GM12872 (cell line): ENCODE measurements around the gene TBX21.

Source experiments
- TF ChIP-seq, protein P1 (sequence below): IDR thresholded peaks from 3 replicates; pipeline ENCODE4 v1.5.1; 2011; ENCODE audit warnings: low read depth, mild to moderate bottlenecking, low read length, moderate library complexity; ENCODE audit not compliant: insufficient read depth

The TBX21 gene

DNA sequence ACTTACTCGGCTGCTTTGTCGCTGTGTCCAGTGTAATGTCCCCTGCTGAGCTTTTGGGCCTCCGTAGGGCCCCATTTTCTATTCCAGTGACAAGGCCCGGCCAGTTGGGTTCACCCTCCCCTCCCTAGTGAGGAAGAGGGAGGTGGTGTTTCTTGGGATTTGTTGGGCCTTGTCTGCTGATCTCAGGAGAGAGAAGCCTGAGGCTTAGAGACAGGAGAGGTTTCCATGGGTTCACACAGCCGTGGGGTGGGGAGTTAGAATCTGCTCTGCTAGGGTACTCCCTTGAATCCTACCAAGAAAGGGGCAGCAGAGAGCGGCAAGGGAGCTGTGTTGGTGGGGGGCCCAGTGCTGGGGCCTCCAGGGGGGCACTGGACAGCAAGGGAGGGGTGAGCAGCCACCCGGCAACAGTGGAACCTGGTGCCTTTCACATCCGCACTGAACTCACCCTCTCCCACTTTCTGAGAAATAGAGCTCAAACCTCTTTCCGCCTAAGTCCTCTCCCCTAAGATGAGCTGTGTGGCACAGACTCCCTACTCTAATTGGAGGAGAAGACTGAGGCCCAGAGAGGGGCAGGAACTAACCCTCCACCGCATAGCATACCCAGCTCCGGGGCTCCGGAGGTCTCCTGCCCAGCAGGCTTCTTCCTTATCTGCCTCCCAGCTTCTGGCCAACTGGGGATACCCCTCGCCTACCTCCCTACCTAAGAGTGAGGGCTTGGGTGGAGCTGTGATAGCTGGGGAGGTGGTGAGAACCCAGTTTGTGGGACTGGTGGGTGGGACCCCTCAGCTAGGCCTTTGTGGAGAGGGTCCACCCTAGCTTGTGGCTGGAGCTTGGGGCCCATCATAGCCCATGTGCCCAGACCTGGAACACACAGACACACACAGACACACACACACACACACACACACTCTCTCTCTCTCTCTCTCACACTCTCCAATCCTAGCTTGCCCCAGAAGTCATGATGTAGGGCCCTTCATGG is 32.3 kb upstream of the TBX21 start:
- TF ChIP-seq, protein P1, sequence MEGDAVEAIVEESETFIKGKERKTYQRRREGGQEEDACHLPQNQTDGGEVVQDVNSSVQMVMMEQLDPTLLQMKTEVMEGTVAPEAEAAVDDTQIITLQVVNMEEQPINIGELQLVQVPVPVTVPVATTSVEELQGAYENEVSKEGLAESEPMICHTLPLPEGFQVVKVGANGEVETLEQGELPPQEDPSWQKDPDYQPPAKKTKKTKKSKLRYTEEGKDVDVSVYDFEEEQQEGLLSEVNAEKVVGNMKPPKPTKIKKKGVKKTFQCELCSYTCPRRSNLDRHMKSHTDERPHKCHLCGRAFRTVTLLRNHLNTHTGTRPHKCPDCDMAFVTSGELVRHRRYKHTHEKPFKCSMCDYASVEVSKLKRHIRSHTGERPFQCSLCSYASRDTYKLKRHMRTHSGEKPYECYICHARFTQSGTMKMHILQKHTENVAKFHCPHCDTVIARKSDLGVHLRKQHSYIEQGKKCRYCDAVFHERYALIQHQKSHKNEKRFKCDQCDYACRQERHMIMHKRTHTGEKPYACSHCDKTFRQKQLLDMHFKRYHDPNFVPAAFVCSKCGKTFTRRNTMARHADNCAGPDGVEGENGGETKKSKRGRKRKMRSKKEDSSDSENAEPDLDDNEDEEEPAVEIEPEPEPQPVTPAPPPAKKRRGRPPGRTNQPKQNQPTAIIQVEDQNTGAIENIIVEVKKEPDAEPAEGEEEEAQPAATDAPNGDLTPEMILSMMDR: no peak

DNA sequence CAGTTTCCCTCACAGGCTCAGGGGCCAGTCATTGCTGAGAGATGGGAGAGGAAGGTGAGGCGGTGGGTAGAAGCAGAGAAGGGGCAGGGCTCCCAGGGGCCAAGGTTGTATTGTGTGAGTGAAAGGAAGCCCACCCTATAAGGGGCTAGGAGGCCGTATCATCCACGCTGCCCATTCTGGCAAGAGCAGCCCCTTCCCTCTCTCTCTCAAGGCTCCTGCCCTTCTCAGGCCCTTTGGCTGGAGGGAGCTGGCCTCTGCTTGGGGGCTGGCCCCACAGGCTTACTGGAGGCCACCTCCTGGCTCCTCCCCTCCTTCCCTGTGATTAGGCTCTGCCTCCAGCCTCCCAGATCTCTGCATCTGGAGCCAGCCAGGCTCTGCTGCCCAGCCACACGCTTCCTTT is 31.4 kb upstream of the TBX21 start:
- TF ChIP-seq, protein P1: no peak

DNA sequence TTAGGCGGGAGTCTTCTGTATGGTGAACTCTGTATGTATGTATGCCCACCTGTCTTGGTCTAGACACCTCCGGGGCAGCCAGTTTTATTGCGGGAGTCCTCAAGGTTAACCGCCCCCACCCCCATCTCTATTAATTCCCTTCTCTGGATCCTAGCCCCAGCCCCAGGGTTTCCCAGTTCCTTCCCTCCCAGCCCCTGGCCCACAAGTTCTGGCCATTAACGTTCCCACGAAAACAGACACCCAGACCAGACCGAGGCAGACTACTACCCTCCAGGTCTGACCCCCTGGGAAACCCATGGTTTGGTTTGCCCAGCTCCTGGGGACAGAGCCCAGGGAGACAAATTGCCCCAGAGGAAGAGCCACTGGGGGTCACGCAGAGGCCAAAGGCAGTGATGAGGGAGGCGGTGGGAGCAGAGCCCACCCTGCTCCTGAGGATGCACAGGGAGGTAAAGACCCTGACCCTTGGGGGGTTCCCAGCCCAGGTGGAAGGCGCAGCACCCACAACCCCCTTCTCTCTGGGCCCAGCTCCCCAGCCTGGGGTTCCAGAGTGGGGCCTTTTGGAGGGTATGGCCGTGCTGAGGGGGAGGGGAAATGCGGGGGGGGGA is 30.5 kb upstream of the TBX21 start:
- TF ChIP-seq, protein P1: no peak

DNA sequence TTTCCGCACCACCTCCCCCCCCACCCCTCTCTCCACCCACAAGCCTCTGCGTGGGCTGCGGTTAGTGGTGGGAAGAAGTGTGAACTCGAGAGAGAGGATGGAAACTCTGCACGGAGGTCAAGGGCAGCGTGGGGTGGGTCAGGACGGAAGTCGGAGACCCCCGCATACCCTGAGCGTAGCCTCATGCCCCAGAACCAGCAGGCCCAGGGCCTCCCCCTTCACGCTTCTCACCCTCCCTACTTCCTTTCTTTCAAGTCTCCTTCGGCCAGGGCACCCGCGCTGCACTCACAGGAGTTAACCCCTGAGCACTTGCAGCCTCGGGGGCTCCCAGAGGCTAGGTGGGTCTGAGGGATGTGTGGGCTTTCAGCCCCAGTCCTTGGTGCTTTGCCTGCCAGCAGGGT is 29.8 kb upstream of the TBX21 start:
- TF ChIP-seq, protein P1: no peak

DNA sequence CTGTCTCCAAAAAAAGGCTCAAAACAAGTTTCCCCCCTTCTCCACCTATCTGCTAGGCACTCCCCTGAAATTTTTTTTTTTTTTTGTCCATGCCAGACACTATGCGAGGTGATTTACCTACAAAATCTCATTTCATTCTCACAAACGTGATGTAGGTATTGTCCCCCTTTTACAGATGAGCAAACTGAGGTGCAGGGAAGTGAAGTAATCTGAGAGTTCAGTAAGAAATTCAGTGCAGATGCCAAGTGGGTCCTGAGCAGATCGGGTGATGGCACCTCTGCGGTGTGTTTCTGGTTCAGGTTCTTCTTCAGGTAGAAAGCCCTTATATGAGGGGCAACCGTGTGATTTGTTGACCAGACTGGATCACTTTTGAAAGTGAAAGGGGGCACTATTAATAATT is 29.4 kb upstream of the TBX21 start:
- TF ChIP-seq, protein P1: no peak

DNA sequence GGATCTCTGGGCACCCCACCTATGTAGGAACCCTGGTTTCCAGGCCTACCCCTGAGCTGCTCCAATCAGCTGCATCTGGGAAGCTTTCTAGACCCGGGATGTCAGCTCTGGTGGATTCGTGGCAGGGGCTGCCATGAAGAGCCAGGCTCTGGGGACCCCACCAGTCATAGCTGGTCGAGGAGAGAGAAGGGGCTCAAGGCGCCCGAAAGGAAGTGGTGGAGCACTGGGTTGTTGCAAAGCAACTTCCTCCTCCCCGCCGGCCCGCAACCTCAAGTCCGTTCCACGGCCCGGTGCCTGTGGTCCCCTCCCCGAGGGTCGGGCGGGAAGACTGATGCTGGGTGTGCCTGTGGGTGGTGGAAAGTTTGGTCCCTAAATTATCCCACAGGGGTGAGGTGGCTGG is 28.9 kb upstream of the TBX21 start:
- TF ChIP-seq, protein P1: no peak

DNA sequence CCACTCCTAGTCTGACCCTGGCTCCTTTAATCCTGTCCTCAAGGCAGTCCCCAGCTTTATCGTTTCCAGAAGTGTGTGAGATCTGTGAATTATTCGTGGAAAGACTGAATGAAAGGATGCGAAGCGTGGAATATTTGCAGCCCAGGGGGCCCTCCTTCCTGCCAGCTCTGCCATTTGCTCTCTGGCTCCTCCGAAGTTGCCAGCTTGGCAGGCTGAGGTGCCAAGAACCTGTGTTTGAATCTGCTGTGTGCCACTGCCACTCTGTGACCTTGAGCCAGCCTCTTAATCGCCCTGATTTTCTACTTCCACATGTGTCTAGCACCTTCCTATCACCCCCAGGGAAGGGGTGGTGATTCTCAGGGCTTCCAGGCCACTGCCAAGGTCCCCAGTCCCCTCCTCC is 28.3 kb upstream of the TBX21 start:
- TF ChIP-seq, protein P1: no peak
